HG03460 (cell line): ENCODE data around the gene GFOD1.
A peak's percentile ranks its signal among the peaks of the same experiment; 100 is the strongest.

ENCODE experiments used
- ATAC-seq: cut with Tn5 transposase; IDR thresholded peaks from one replicate; pipeline ENCODE4 v1.9.1; 2021; ENCODE audit not compliant: unreplicated experiment

GFOD1 gene

GRCh38 chr6:13427801-13428582 lies 59.4 kb downstream of the GFOD1 start:
- peak; percentile 69 for ATAC-seq

GRCh38 chr6:13427316-13427715 lies 60.1 kb downstream of the GFOD1 start:
- ATAC-seq, result no peak

GRCh38 chr6:13425943-13426931 lies 61.2 kb downstream of the GFOD1 start:
- no peak for ATAC-seq

- ATAC-seq, result no peak
Measured at GRCh38 chr6:13425270-13425873, 62.0 kb downstream of the GFOD1 start.

- no peak for ATAC-seq
Measured at GRCh38 chr6:13423252-13423651, 64.1 kb downstream of the GFOD1 start.

- no peak for ATAC-seq
Measured at GRCh38 chr6:13422681-13423221, 64.6 kb downstream of the GFOD1 start.

- ATAC-seq, result no peak
Measured at GRCh38 chr6:13421425-13422059, 65.9 kb downstream of the GFOD1 start.

GRCh38 chr6:13420269-13420668 lies 67.1 kb downstream of the GFOD1 start:
- ATAC-seq, result no peak

- ATAC-seq, result peak; percentile 49
Measured at GRCh38 chr6:13419422-13420195, 67.8 kb downstream of the GFOD1 start.

GRCh38 chr6:13418844-13419243 lies 68.6 kb downstream of the GFOD1 start:
- no peak for ATAC-seq

GRCh38 chr6:13417954-13418353 lies 69.4 kb downstream of the GFOD1 start:
- no peak for ATAC-seq

GRCh38 chr6:13417431-13417830 lies 70.0 kb downstream of the GFOD1 start:
- no peak for ATAC-seq

GRCh38 chr6:13415283-13415682 lies 72.1 kb downstream of the GFOD1 start:
- no peak for ATAC-seq

- ATAC-seq, result no peak
Measured at GRCh38 chr6:13413900-13414555, 73.4 kb downstream of the GFOD1 start.

GRCh38 chr6:13413466-13413862 lies 73.9 kb downstream of the GFOD1 start:
- no peak for ATAC-seq

- ATAC-seq, result no peak
Measured at GRCh38 chr6:13412639-13413465, 74.5 kb downstream of the GFOD1 start.

GRCh38 chr6:13412211-13412610 lies 75.2 kb downstream of the GFOD1 start:
- no peak for ATAC-seq

GRCh38 chr6:13411484-13411883 lies 75.9 kb downstream of the GFOD1 start:
- ATAC-seq, result no peak

GRCh38 chr6:13409991-13410390 lies 77.4 kb downstream of the GFOD1 start:
- ATAC-seq, result no peak
